ENCODE results near the gene PRKCD. TPM values are rescaled to one million over a fixed set of nuclear protein-coding genes. Genes with fewer than 3 reads are reported as not detected.
A peak's percentile ranks its signal among the peaks of the same experiment; 100 is the strongest.

Gene PRKCD
- polyA plus RNA-seq, 5 donors: 38.6 to 54.7 (median 52.4) TPM

DNA sequence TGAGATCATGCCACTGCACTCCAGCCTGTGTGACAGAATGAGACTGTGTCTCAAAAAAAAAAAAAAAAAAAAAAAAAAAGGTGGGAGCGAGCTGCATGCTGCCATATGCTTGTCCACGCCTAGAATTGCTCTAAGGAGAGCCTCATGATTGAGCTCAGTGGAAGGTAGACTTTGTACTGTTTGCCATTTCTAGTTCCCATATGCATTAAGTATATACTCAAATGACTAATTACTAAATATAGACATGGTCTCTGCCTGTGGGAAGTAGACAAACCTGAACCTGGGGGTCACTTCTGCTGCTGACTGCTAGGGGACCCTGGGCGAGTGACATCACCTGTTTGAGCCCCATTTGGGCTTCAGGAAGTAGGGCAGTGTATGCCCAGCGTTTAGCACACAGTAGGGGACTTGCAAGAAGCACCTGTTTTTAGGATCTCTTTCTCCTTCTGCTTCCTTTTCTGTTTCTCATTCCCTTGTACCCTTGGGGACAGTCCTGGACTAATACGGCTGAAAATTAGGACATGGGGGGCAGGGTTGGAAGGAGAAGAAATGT lies 27.2 kb downstream of the PRKCD start:
- no peak for DNase-seq

GRCh38 chr3:53188720-53189119 lies 27.7 kb downstream of the PRKCD start:
- no peak for DNase-seq

- no peak for DNase-seq
Measured at GRCh38 chr3:53189276-53189675, 28.3 kb downstream of the PRKCD start.

DNA sequence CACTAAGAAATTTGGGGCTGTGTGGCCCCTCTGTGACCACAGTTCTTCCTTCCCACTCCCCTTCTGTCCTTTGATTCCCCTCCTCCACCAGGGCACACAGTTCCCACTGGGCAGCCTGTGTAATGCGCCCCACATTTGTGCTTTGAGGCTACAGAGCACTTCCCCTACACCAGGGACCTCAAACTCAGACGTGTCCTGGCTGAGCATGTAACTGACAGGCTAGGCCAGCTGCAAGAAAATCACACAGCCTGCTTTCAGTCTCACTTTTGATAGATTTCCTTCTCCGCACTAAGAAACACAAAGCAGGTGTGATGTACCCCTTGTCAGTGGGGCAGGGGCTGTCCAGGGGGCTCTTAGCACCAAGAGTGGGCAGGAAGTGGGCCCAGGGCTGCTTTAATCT lies 29.6 kb downstream of the PRKCD start:
- no peak for DNase-seq

- no peak for DNase-seq
Measured at GRCh38 chr3:53191836-53192480, 30.9 kb downstream of the PRKCD start.

GRCh38 chr3:53192608-53193007 lies 31.6 kb downstream of the PRKCD start:
- no peak for DNase-seq

- peak in 1 of 2 donors; percentile 15 for DNase-seq
Measured at GRCh38 chr3:53193466-53194209, 32.6 kb downstream of the PRKCD start.

GRCh38 chr3:53194210-53195065 lies 33.4 kb downstream of the PRKCD start:
- no peak for DNase-seq

GRCh38 chr3:53195066-53195450 lies 34.0 kb downstream of the PRKCD start:
- no peak for DNase-seq

- peak in 1 of 2 donors; percentile 42 for DNase-seq
Measured at GRCh38 chr3:53195602-53196574, 34.9 kb downstream of the PRKCD start.

DNA sequence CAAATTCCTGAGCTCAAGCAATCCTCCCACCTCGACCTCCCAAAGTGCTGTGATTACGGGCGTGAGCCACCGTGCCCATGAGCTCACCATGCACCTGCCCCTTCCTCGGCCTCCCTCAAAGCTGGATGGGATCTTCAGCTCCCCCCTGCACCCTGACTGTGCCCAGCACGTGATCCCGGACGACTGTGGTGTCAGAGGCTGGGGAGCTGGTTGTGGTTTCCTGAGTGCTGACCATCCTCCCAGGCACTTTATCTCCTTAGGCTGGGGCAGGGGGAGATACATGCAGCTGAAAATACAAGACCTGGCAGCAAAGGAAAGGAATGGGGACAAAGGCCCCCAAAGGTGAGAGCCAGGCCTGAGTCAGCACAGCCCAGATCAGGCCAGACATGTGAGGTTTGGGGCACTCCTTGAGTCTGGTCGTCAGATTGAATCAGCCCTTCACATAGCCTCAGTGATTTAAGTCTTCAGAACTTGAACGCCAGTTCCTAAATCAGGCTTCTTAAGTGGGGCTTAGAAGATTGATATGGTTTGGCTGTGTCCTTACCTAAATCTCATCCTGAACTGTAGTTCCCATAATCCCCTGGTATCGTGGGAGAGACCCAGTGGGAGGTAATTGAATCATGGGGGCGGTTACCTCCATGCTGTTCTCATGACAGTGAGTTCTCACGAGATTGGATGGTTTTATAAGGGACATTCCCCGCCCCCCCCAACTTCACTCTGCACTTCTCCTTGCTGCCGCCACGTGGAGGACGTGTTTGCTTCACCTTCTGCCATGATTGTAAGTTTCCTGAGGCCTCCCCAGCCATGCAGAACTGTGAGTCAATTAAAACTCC lies 35.8 kb downstream of the PRKCD start:
- no peak for DNase-seq

GRCh38 chr3:53198256-53198977 lies 37.4 kb downstream of the PRKCD start:
- DNase-seq: no peak

DNA sequence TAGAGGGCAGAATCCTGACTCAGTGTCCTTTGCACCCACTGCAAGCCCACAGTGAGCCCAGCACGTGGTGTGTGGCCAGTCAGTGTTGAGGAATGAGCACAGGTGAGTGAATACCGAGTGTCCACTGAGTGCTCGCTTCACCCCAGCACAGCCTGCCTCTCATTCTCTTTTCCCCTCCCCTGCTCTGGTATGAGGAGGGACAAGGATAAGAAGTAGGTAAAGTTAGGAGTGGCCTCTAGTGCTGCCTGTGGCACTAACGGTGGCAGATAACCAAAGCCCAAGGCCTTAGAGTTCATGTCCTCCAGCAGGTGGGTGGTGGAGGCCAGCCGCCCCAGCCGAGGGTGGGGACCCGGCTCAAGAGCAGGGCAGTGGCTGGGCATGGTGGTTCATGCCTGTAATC lies 38.0 kb downstream of the PRKCD start:
- DNase-seq: no peak

DNA sequence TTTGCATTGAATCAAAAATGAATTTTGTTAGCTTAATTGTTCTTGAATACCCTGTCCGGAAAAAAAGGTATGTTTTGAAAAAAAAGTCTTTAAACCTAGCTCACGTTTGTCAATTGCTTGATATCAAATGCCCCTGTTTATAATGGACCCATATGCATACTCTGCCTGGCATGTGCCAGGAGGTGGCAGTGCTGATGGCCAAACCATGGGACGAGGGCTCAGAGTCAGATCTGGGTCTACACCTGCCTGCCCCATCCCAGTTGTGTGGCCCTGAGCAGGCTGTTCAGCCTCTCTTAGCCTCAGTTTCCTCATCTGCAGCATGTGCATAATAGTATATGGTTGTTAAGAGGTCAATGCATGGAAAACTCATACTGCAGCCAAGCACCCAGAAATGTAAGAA lies 38.8 kb downstream of the PRKCD start:
- DNase-seq: no peak

GRCh38 chr3:53200501-53201498 lies 39.8 kb downstream of the PRKCD start:
- DNase-seq: no peak

GRCh38 chr3:53202331-53203015 lies 41.5 kb downstream of the PRKCD start:
- no peak for DNase-seq

All from right lung (tissue), 5 donors.